Measurements from ENCODE around the gene EXOC3L1. TPM values are rescaled to one million over a fixed set of nuclear protein-coding genes. Genes with fewer than 3 reads are reported as not detected.

Gene EXOC3L1
- total and polyA plus RNA-seq, 2 of the 13 experiments (the other 11 are each of a cell fraction or from before 2014, with no cell fraction given) = 0.12 TPM; not detected in 1

DNA sequence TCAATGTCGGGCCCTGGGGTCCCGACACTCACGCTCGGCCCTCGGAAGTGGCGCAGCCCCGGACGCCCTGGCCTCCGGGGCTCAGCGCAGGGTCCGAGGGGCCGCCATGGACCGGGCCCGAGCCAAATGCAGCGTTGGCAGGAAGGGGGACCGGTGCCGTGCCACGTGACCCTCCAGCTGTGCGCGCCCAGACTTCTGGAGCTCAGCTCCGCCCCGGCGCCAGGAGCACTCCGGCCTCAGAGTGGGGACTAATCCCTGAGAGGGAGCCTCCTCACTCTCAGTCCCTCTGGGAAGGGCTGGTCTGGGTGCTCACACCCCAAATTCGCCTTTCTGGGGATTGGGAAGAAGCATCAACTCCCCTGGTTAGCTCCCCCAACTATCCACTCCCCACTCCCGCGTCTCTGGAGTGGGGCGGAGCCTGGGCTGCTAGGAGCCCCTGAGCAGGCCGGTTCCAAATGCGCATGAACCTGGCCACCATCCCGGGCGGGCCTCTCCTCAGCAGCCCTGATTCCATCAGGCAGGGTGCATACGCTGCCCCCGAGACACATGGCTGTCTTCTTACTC is 39.0 kb downstream of the EXOC3L1 start, which contains the start of gene B3GNT9 (continued):
- TF ChIP-seq, protein P1, sequence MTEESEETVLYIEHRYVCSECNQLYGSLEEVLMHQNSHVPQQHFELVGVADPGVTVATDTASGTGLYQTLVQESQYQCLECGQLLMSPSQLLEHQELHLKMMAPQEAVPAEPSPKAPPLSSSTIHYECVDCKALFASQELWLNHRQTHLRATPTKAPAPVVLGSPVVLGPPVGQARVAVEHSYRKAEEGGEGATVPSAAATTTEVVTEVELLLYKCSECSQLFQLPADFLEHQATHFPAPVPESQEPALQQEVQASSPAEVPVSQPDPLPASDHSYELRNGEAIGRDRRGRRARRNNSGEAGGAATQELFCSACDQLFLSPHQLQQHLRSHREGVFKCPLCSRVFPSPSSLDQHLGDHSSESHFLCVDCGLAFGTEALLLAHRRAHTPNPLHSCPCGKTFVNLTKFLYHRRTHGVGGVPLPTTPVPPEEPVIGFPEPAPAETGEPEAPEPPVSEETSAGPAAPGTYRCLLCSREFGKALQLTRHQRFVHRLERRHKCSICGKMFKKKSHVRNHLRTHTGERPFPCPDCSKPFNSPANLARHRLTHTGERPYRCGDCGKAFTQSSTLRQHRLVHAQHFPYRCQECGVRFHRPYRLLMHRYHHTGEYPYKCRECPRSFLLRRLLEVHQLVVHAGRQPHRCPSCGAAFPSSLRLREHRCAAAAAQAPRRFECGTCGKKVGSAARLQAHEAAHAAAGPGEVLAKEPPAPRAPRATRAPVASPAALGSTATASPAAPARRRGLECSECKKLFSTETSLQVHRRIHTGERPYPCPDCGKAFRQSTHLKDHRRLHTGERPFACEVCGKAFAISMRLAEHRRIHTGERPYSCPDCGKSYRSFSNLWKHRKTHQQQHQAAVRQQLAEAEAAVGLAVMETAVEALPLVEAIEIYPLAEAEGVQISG (CRISPR knock-in tag; IDR thresholded peaks at IDR 0.05) = 0 out of 2 replicates have a peak, but pooled peaks have one; percentile 22
- no peak for TF ChIP-seq MTF2 (CRISPR knock-in tag; IDR thresholded peaks at IDR 0.05; ENCODE audit: borderline replicate concordance)
- no peak for TF ChIP-seq MLLT10 (CRISPR knock-in tag; IDR thresholded peaks at IDR 0.05)
- TF ChIP-seq, protein P2, sequence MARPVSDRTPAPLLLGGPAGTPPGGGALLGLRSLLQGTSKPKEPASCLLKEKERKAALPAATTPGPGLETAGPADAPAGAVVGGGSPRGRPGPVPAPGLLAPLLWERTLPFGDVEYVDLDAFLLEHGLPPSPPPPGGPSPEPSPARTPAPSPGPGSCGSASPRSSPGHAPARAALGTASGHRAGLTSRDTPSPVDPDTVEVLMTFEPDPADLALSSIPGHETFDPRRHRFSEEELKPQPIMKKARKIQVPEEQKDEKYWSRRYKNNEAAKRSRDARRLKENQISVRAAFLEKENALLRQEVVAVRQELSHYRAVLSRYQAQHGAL (CRISPR knock-in tag; IDR thresholded peaks at IDR 0.05; ENCODE audit: not compliant biosample characterization) = no peak
- TF ChIP-seq ZNF746 (CRISPR knock-in tag; IDR thresholded peaks at IDR 0.05) = no peak
- no peak for TF ChIP-seq SRF (IDR thresholded peaks at IDR 0.05; ENCODE audit: low read depth, low read length)
- TF ChIP-seq ZBTB7B (CRISPR knock-in tag; IDR thresholded peaks at IDR 0.05) = peak; percentile 38; the same call in 1 of the 2 replicates
- no peak for TF ChIP-seq TCF12 (IDR thresholded peaks at IDR 0.05)
- TF ChIP-seq TCF12 (CRISPR knock-in tag; IDR thresholded peaks at IDR 0.05) = 0 out of 2 replicates have a peak, but pooled peaks have one; percentile 8
- peak; percentile 75; the same call in 1 of the 2 replicates for TF ChIP-seq BORCS8-MEF2B (CRISPR knock-in tag; IDR thresholded peaks at IDR 0.05)
- no peak for TF ChIP-seq ASH2L (IDR thresholded peaks at IDR 0.05; ENCODE audit: insufficient read length, low read depth, low read length)
- no peak for TF ChIP-seq EHMT2 (IDR thresholded peaks at IDR 0.05; ENCODE audit: borderline replicate concordance, low read depth, low read length)
- 0 out of 2 replicates have a peak, but pooled peaks have one; percentile 32 for TF ChIP-seq ZFYVE20 (CRISPR knock-in tag; IDR thresholded peaks at IDR 0.05; ENCODE audit: borderline replicate concordance, low read depth)
- TF ChIP-seq, protein P3, sequence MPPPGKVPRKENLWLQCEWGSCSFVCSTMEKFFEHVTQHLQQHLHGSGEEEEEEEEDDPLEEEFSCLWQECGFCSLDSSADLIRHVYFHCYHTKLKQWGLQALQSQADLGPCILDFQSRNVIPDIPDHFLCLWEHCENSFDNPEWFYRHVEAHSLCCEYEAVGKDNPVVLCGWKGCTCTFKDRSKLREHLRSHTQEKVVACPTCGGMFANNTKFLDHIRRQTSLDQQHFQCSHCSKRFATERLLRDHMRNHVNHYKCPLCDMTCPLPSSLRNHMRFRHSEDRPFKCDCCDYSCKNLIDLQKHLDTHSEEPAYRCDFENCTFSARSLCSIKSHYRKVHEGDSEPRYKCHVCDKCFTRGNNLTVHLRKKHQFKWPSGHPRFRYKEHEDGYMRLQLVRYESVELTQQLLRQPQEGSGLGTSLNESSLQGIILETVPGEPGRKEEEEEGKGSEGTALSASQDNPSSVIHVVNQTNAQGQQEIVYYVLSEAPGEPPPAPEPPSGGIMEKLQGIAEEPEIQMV (CRISPR knock-in tag; IDR thresholded peaks at IDR 0.05; ENCODE audit: low read depth) = peak; percentile 58; the same call in 1 of the 2 replicates
- TF ChIP-seq YEATS2 (CRISPR knock-in tag; IDR thresholded peaks at IDR 0.05; ENCODE audit: borderline replicate concordance) = peak; percentile 43; the same call in 1 of the 2 replicates
- TF ChIP-seq, protein P4, sequence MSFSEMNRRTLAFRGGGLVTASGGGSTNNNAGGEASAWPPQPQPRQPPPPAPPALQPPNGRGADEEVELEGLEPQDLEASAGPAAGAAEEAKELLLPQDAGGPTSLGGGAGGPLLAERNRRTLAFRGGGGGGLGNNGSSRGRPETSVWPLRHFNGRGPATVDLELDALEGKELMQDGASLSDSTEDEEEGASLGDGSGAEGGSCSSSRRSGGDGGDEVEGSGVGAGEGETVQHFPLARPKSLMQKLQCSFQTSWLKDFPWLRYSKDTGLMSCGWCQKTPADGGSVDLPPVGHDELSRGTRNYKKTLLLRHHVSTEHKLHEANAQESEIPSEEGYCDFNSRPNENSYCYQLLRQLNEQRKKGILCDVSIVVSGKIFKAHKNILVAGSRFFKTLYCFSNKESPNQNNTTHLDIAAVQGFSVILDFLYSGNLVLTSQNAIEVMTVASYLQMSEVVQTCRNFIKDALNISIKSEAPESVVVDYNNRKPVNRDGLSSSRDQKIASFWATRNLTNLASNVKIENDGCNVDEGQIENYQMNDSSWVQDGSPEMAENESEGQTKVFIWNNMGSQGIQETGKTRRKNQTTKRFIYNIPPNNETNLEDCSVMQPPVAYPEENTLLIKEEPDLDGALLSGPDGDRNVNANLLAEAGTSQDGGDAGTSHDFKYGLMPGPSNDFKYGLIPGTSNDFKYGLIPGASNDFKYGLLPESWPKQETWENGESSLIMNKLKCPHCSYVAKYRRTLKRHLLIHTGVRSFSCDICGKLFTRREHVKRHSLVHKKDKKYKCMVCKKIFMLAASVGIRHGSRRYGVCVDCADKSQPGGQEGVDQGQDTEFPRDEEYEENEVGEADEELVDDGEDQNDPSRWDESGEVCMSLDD (CRISPR knock-in tag; IDR thresholded peaks at IDR 0.05; ENCODE audit: borderline replicate concordance) = peak; percentile 78; the same call in 1 of the 2 replicates
- TF ChIP-seq TOPORS (CRISPR knock-in tag; IDR thresholded peaks at IDR 0.05) = 0 out of 2 replicates have a peak, but pooled peaks have one; percentile 59
- no peak for TF ChIP-seq ZSCAN22 (CRISPR knock-in tag; IDR thresholded peaks at IDR 0.05)
- no peak for TF ChIP-seq SP1 (IDR thresholded peaks at IDR 0.05)
- peak; percentile 30; the same call in 1 of the 2 replicates for TF ChIP-seq SP1 (CRISPR knock-in tag; IDR thresholded peaks at IDR 0.05)

All from HepG2 (cell line).